Breast epithelium (tissue), 4 donors: Measurements from ENCODE around the gene MASP1. TPM values are rescaled to one million over a fixed set of nuclear protein-coding genes. Genes with fewer than 3 reads are reported as not detected.
"Not testable (repeated sequence)": the region's sequence is repeated elsewhere in the genome, so short reads cannot be mapped to it uniquely, and the experiment has no call there.

Source experiments
- DNase-seq, 2 donors: peaks; one replicate each; pipeline ENCODE4 v3.0.0-alpha.2; 2019; ENCODE audit warnings: low spot score in 2 of 2
- H3K27ac ChIP-seq, 2 donors: fragments of 200-600 bp; sonication (generic) in 1 of 2; one replicate each; pipeline ENCODE4 v1.5.1; 2016 to 2019; ENCODE audit warnings: mild to moderate bottlenecking in 1 of 2
- H3K27me3 ChIP-seq, 2 donors: fragments of 200-600 bp; sonication (generic) in 1 of 2; one replicate each; pipeline versions ENCODE4 v1.5.1 to v1.6.0; 2017 to 2019; ENCODE audit warnings: control low read depth in 1 of 2, mild to moderate bottlenecking in 1 of 2
- H3K36me3 ChIP-seq: fragments of 200-600 bp; one replicate; pipeline ENCODE4 v1.5.1; 2019
- H3K4me1 ChIP-seq, 2 donors: fragments of 200-600 bp; sonication (generic); one replicate each; pipeline ENCODE4 v1.5.1; 2016 to 2019; ENCODE audit warnings: control low read depth in 1 of 2
- H3K4me3 ChIP-seq, 3 donors: fragments of 200-600 bp; sonication (generic); 1 replicate in 2 of 3; 2 replicates in 1 of 3; pipeline ENCODE4 v1.5.1; 2016 to 2019; ENCODE audit warnings: mild to moderate bottlenecking in 3 of 3, moderate library complexity in 2 of 3
- H3K9me3 ChIP-seq, 2 donors: fragments of 200-600 bp; sonication (generic) in 1 of 2; one replicate each; pipeline ENCODE4 v1.5.1; 2016 to 2019; ENCODE audit warnings: control low read depth in 1 of 2
- POLR2A ChIP-seq: fragments of 450-650 bp; IDR thresholded peaks from one replicate; pipeline ENCODE4 v1.6.1; 2016; ENCODE audit warnings: antibody characterized with exemption, mild to moderate bottlenecking, moderate library complexity
- POLR2AphosphoS5 ChIP-seq, 3 donors: sonication (generic); formaldehyde crosslinking; IDR thresholded peaks; one replicate each; pipeline ENCODE4 v1.6.1; 2017; ENCODE audit warnings: antibody characterized with exemption in 3 of 3
- intact Hi-C: fragments of 100-400 bp; cut with DNase I; formaldehyde crosslinking; loops from one replicate; pipeline ENCODE4 v1.15.1; 2023; ENCODE audit warnings: low total_unique reads
- total RNA-seq, 3 donors: library from RNA; depleted of rRNA; stranded (reverse); fragments of >200 nt; gene quantifications; one replicate each; pipeline ENCODE4 v1.1.0, GENCODE V29; 2016
- TF ChIP-seq, protein P1 (sequence below), 3 donors: fragments of 450-650 bp; IDR thresholded peaks; one replicate each; pipeline ENCODE4 v1.5.1; 2016 to 2017; ENCODE audit warnings: antibody characterized with exemption in 3 of 3, mild to moderate bottlenecking in 3 of 3, moderate library complexity in 3 of 3

MASP1 gene
- total RNA-seq, 3 donors from 2014 or later, result 0.33 to 11.5 (median 1.3) TPM

GRCh38 chr3:187242900-187243299 lies 48.6 kb downstream of the MASP1 start:
- Histone ChIP-seq H3K27me3 (no peaks in the 10 kb centered on the region), H3K9me3 (no peaks in the 10 kb centered on the region), H3K36me3 (no peaks in the 10 kb centered on the region), H3K4me3 (no peak overlapping the region), H3K4me1 (no peaks in the 10 kb centered on the region), H3K27ac (no peak overlapping the region)
- TF ChIP-seq, protein P1, sequence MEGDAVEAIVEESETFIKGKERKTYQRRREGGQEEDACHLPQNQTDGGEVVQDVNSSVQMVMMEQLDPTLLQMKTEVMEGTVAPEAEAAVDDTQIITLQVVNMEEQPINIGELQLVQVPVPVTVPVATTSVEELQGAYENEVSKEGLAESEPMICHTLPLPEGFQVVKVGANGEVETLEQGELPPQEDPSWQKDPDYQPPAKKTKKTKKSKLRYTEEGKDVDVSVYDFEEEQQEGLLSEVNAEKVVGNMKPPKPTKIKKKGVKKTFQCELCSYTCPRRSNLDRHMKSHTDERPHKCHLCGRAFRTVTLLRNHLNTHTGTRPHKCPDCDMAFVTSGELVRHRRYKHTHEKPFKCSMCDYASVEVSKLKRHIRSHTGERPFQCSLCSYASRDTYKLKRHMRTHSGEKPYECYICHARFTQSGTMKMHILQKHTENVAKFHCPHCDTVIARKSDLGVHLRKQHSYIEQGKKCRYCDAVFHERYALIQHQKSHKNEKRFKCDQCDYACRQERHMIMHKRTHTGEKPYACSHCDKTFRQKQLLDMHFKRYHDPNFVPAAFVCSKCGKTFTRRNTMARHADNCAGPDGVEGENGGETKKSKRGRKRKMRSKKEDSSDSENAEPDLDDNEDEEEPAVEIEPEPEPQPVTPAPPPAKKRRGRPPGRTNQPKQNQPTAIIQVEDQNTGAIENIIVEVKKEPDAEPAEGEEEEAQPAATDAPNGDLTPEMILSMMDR (IDR thresholded peaks at IDR 0.05), result no peak
- TF ChIP-seq POLR2A (no peak), POLR2AphosphoS5 (IDR thresholded peaks at IDR 0.05) (no peak)
- DNase-seq, result no peak
- intact Hi-C loops, result no loop called here

DNA sequence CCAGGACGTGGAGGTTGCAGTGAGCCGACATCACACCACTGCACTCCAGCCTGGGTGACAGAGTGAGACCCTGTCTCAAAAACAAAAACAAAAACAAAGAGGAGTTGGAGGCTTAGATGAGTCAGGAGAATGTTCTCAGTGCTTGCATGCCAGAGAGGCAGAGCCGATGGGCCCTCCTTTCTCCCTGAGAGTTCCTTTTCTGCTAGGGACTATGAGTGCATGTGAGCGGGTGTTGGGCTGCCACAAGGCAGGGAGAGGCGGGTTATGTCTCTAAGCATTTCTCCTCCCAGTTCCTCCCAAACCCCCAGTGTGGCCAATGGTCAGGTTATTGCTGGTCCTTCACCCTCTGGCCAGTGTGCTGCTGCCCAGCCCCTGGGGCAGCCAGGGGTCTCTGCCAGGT lies 49.1 kb downstream of the MASP1 start:
- intact Hi-C loops, result no loop called here
- TF ChIP-seq POLR2AphosphoS5 (IDR thresholded peaks at IDR 0.05) (no peak), POLR2A (no peak)
- TF ChIP-seq, protein P1 (IDR thresholded peaks at IDR 0.05), result no peak
- Histone ChIP-seq H3K4me3 (no peak overlapping the region), H3K27ac (no peak overlapping the region), H3K27me3 (no peaks in the 10 kb centered on the region), H3K36me3 (no peaks in the 10 kb centered on the region), H3K4me1 (no peaks in the 10 kb centered on the region), H3K9me3 (no peaks in the 10 kb centered on the region)
- DNase-seq, result no peak

DNA sequence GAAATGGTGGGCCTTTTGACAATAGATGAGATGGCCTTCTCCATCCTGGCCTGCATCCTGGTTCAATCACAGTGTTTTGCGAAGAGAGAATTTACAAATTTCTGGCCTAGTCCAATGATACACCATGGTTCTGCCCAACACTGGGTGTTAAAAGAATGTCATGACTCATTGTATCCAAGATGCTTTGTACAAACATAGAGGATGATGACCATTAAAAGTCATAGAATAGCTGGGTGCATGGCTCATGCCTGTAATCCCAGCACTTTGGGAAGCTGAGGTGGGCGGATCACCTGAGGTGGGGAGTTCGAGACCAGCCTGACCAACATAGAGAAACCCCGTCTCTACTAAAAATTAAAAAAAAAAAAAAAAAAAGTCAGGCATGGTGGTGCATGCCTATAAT lies 52.7 kb downstream of the MASP1 start:
- H3K9me3 ChIP-seq, H3K4me1 ChIP-seq, H3K27me3 ChIP-seq, DNase-seq, H3K36me3 ChIP-seq, H3K4me3 ChIP-seq, H3K27ac ChIP-seq, intact Hi-C loops: not testable (repeated sequence)

DNA sequence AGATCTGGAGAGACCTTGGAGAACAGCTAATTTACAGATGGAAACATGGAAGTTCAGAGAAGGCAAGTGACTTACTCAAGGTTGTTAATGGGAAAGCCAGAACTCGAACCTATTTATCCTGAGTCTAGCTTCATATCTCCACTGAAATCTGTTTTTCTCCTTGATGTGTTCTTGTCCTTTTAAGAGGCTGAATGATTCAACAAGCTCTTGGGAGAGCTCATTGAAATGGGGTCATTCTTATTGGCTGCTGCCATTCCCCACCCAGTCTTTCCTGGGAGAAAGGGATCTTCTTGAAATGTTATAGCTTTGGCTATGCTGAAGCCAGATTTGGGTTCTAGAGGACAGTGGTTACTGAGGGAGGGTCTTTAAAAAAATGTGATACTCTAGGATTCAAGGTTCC lies 53.3 kb downstream of the MASP1 start:
- TF ChIP-seq, protein P1 (IDR thresholded peaks at IDR 0.05), result no peak
- no peak for TF ChIP-seq POLR2AphosphoS5 (IDR thresholded peaks at IDR 0.05)
- TF ChIP-seq POLR2A, result no peak
- no peaks in the 10 kb centered on the region for H3K4me1 ChIP-seq
- no peak overlapping the region for H3K27ac ChIP-seq
- H3K9me3 ChIP-seq, result no peaks in the 10 kb centered on the region
- no peaks in the 10 kb centered on the region for H3K36me3 ChIP-seq
- DNase-seq, result no peak
- no peaks in the 10 kb centered on the region for H3K27me3 ChIP-seq
- intact Hi-C loops, result no loop called here
- no peak overlapping the region for H3K4me3 ChIP-seq

- no peaks in the 10 kb centered on the region for H3K9me3 ChIP-seq
- no peaks in the 10 kb centered on the region for H3K27me3 ChIP-seq
- H3K27ac ChIP-seq, result no peak overlapping the region
- H3K4me1 ChIP-seq, result no peaks in the 10 kb centered on the region
- TF ChIP-seq, protein P1 (IDR thresholded peaks at IDR 0.05), result no peak
- H3K36me3 ChIP-seq, result no peaks in the 10 kb centered on the region
- intact Hi-C loops, result no loop called here
- no peak for DNase-seq
- H3K4me3 ChIP-seq, result no peak overlapping the region
These were observed 53.8 kb downstream of the MASP1 start for GRCh38 chr3:187237741-187238140.

DNA sequence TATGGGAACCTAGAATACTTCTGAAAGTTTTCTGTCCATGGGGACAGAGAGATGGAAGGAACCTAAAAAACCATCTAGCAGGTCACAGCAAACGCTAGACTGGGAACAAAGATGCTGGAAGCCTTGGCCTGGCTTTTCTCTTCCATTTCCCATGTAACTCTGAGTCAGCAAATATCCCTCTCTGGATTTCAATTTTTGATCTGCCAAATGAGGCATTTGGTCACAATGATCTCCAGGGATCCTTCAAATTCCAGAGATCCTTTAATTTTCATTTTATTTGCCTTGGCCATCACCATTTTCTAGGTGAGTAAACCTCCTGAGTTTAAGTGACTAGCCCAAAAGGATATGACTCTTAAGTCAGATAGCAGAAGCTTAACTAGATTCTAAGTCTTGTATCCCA lies 54.6 kb downstream of the MASP1 start:
- DNase-seq, result no peak
- Histone ChIP-seq H3K4me1 (no peaks in the 10 kb centered on the region), H3K4me3 (no peak overlapping the region), H3K9me3 (no peaks in the 10 kb centered on the region), H3K27me3 (no peaks in the 10 kb centered on the region), H3K27ac (no peak overlapping the region), H3K36me3 (no peaks in the 10 kb centered on the region)
- no peak for TF ChIP-seq POLR2A
- TF ChIP-seq, protein P1 (IDR thresholded peaks at IDR 0.05), result no peak
- intact Hi-C loops, result no loop called here
